Heart right ventricle (tissue), 16 donors: ENCODE data around the gene OGFOD3. TPM values are rescaled to one million over a fixed set of nuclear protein-coding genes. Genes with fewer than 3 reads are reported as not detected.

Experiments
- ATAC-seq, 8 donors: fragments of 200-7000 bp; cut with Tn5 transposase; one replicate each; pipeline ENCODE4 v1.9.1; 2020; ENCODE audit warnings: mild to moderate bottlenecking in 8 of 8, moderate library complexity in 8 of 8, moderate number of reproducible peaks in 1 of 8
- DNase-seq, 2 donors: peaks; one replicate each; pipeline ENCODE4 v3.0.0-alpha.2; 2020
- H3K27ac ChIP-seq, 10 donors: fragments of 200-600 bp; sonication (generic) in 2 of 10; one replicate each; pipeline versions ENCODE4 v1.5.0 to v1.8.0; 2020 to 2022; ENCODE audit warnings: mild to moderate bottlenecking in 3 of 10
- H3K27me3 ChIP-seq, 7 donors: fragments of 200-600 bp; one replicate each; pipeline ENCODE4 v1.8.0; 2021 to 2022; ENCODE audit warnings: mild to moderate bottlenecking in 2 of 7
- H3K36me3 ChIP-seq, 9 donors: fragments of 200-600 bp; sonication (generic) in 1 of 9; one replicate each; pipeline versions ENCODE4 v1.5.0 to v1.8.0; 2020 to 2022; ENCODE audit warnings: mild to moderate bottlenecking in 2 of 9
- H3K4me1 ChIP-seq, 9 donors: fragments of 200-600 bp; sonication (generic) in 1 of 9; one replicate each; pipeline versions ENCODE4 v1.5.0 to v1.8.0; 2020 to 2022; ENCODE audit warnings: mild to moderate bottlenecking in 4 of 9
- H3K4me3 ChIP-seq, 10 donors: fragments of 200-600 bp; sonication (generic) in 2 of 10; one replicate each; pipeline versions ENCODE4 v1.5.0 to v1.8.0; 2020 to 2022; ENCODE audit warnings: mild to moderate bottlenecking in 7 of 10, moderate library complexity in 2 of 10
- H3K9me3 ChIP-seq, 11 donors: fragments of 200-600 bp in 10 of 11; sonication (generic) in 2 of 11; one replicate each; pipeline versions ENCODE4 v1.5.0 to v1.8.0; 2013 to 2022; ENCODE audit warnings: mild to moderate bottlenecking in 2 of 11, control low read depth in 1 of 11, moderate library complexity in 1 of 11
- CTCF ChIP-seq, 9 donors: fragments of 200-600 bp; sonication (generic) in 2 of 9; IDR thresholded peaks; one replicate each; pipeline versions ENCODE4 v1.5.0 to v1.8.0; 2021 to 2022; ENCODE audit warnings: antibody characterized with exemption in 9 of 9, mild to moderate bottlenecking in 5 of 9, moderate library complexity in 1 of 9
- WGBS, 2 donors: extraction: QIAGEN DNeasy Blood & Tissue Kit; methylation state at CpG; one replicate each; pipeline ENCODE4 v1.1.7; 2013; ENCODE audit warnings: inconsistent platforms in 1 of 2; 5-methylcytosine and 5-hydroxymethylcytosine counted together
- intact Hi-C, 10 donors: fragments of 100-400 bp; cut with DNase I; formaldehyde crosslinking; loops; one replicate each; pipeline versions ENCODE4 v1.11.1 to v1.14.2; 2022
- polyA plus RNA-seq, 2 donors: library from polyadenylated mRNA; stranded (reverse); fragments of 200-250 nt; gene quantifications; one replicate each; pipeline ENCODE4 v1.2.3, GENCODE V29; 2013
- total RNA-seq, 10 donors: library from RNA; stranded (reverse); fragmentation: NEBNext Ultra II Directional in 3 of 10; extraction: Animal tissue kit (Norgen Biotek cat#: 25700) in 3 of 10; gene quantifications; one replicate each; pipeline versions ENCODE4 v1.2.1 to v1.2.4, GENCODE V29; 2021 to 2023
- donor health status: Arrhythmogenic right ventricular cardiomyopathy.
- donor health status: ischemic (EF 13 %, LVEDD 7.1; RV severe dilation, severe dysfunction).
- donor health status: healthy with polysubstance abuse.
- donor health status: DM: no; HTN: yes; CAD: no.
- donor health status: DM: no; HTN: no; CAD: no.
- donor health status: ischemic (EF 25% LVEDD 6.9; RV normal size, moderate dysfunction).
- donor health status: ischemic (EF 25% LVEDD 5.7; RV mildly dilated, moderate dysfunction).
- donor health status: healthy.
- donor health status: DM: yes; HTN: yes; CAD: no.
- donor health status: Ischemic cardiomyopathy.
- donor health status: ischemic (EF 35%, LVEDD 5.7; RV mildly dilated, moderate dysfunction).
- donor health status: nonischemic (EF 11% LVEDD 7.7; RV severe dilation, severe dysfunction).
- donor health status: DM: yes; HTN: yes; CAD: no.
- donor health status: PGD.
- donor health status: ischemic (EF 29% LVEDD 5.4; RV normal size, mild dysfunction).
- donor health status: nonischemic (EF 23%, LVEDD 6.1; RV moderate dilation, normal function).

The OGFOD3 gene
- total and polyA plus RNA-seq, 12 donors: 23.3 to 39.4 (median 30.8) TPM

GRCh38 chr17:82399041-82399441 is 19.3 kb downstream of the OGFOD3 start:
- peaks cover 0 to 49% (median 0%) of the 10 kb centered on the region in 9 donors for H3K36me3 ChIP-seq
- no peak for TF ChIP-seq CTCF (IDR thresholded peaks at IDR 0.05)
- H3K9me3 ChIP-seq: no peaks in the 10 kb centered on the region
- WGBS, 2 donors: 67% methylated on average over 13 of the region's 13 CpGs
- no peak overlapping the region for H3K4me3 ChIP-seq
- no peaks in the 10 kb centered on the region for H3K27me3 ChIP-seq
- peaks cover 0 to 35% (median 0%) of the 10 kb centered on the region in 9 donors for H3K4me1 ChIP-seq
- no peak for DNase-seq
- H3K27ac ChIP-seq: peak overlapping the region in 2 of 10 donors; percentile 22 to 51
- peak; percentile 36 to 63 (median 48) for ATAC-seq
- intact Hi-C loops: loop anchor here in 1 of 10 donors (5.0 kb wide), 1 partner anchor 42 kb away; the partner anchor contains the start of gene TEX19

- ATAC-seq: peak in 1 of 8 donors; percentile 36
- TF ChIP-seq CTCF (IDR thresholded peaks at IDR 0.05): no peak
- Histone ChIP-seq H3K9me3 (no peaks in the 10 kb centered on the region), H3K27me3 (no peaks in the 10 kb centered on the region), H3K27ac (no peak overlapping the region), H3K36me3 (peaks cover 0 to 48% (median 10%) of the 10 kb centered on the region in 9 donors), H3K4me1 (peaks cover 0 to 35% (median 0%) of the 10 kb centered on the region in 9 donors), H3K4me3 (no peak overlapping the region)
- intact Hi-C loops: loop anchor here in 1 of 10 donors (5.0 kb wide), 1 partner anchor 40 kb away; the partner anchor contains the start of gene TEX19
- WGBS, 2 donors: 89% methylated on average over 38 of the region's 38 CpGs
- no peak for DNase-seq
These were observed 20.7 kb downstream of the OGFOD3 start for GRCh38 chr17:82397449-82398335.

GRCh38 chr17:82396601-82397435 is 21.6 kb downstream of the OGFOD3 start:
- 79 to 81% methylated on average over 18 of the region's 19 CpGs for WGBS, 2 donors
- DNase-seq (no peak), ATAC-seq (peak in 5 of 8 donors; percentile 31 to 72 (median 46))
- H3K36me3 ChIP-seq: peaks cover 0 to 49% (median 10%) of the 10 kb centered on the region in 9 donors
- no peak overlapping the region for H3K4me3 ChIP-seq
- no peak for TF ChIP-seq CTCF (IDR thresholded peaks at IDR 0.05)
- intact Hi-C loops: loop anchor here in 1 of 10 donors (5.0 kb wide), 1 partner anchor 40 kb away; the partner anchor contains the start of gene TEX19
- no peaks in the 10 kb centered on the region for H3K27me3 ChIP-seq
- peaks cover 0 to 35% (median 0%) of the 10 kb centered on the region in 9 donors for H3K4me1 ChIP-seq
- H3K9me3 ChIP-seq: no peaks in the 10 kb centered on the region
- H3K27ac ChIP-seq: peak overlapping the region in 1 of 10 donors; percentile 34

- ATAC-seq (no peak), DNase-seq (no peak)
- Histone ChIP-seq H3K27me3 (no peaks in the 10 kb centered on the region), H3K9me3 (no peaks in the 10 kb centered on the region), H3K27ac (no peak overlapping the region), H3K4me3 (no peak overlapping the region), H3K4me1 (peaks cover 0 to 14% (median 0%) of the 10 kb centered on the region in 9 donors), H3K36me3 (peaks cover 0 to 42% (median 10%) of the 10 kb centered on the region in 9 donors)
- no peak for TF ChIP-seq CTCF (IDR thresholded peaks at IDR 0.05)
- 88 to 95% methylated on average over 12 of the region's 12 CpGs for WGBS, 2 donors
- intact Hi-C loops: no loop called here
These were observed 24.1 kb downstream of the OGFOD3 start for GRCh38 chr17:82394278-82394677.
